ACC112 (cell line): Measurements from ENCODE around the gene SMIM43.

Source experiments
- H2AFZ ChIP-seq: fragments of 200-600 bp; sonication (generic); one replicate; pipeline ENCODE4 v1.6.0; 2017; ENCODE audit warnings: antibody characterized with exemption, low read length; ENCODE audit not compliant: unreplicated experiment
- H3K27ac ChIP-seq: fragments of 200-600 bp; sonication (generic); 2 replicates; pipeline ENCODE4 v1.5.1; 2014; ENCODE audit warnings: low read depth, mild to moderate bottlenecking, antibody characterized with exemption, low read length, moderate library complexity
- H3K27me3 ChIP-seq: fragments of 200-600 bp; sonication (generic); 2 replicates; pipeline ENCODE4 v1.6.1; 2014; ENCODE audit warnings: mild to moderate bottlenecking, antibody characterized with exemption, low read length, moderate library complexity, mixed read lengths; ENCODE audit not compliant: insufficient read depth
- H3K36me3 ChIP-seq: fragments of 200-600 bp; sonication (generic); 2 replicates; pipeline ENCODE4 v1.6.1; 2016; ENCODE audit warnings: mild to moderate bottlenecking, antibody characterized with exemption, low read length, moderate library complexity, mixed read lengths; ENCODE audit not compliant: insufficient read depth
- H3K4me1 ChIP-seq: fragments of 200-600 bp; sonication (generic); one replicate; pipeline ENCODE4 v1.6.1; 2016; ENCODE audit warnings: low read length, mixed read lengths; ENCODE audit not compliant: insufficient read depth, unreplicated experiment, control insufficient read depth
- H3K4me3 ChIP-seq: fragments of 200-600 bp; sonication (generic); 2 replicates; pipeline ENCODE4 v1.5.1; 2014; ENCODE audit warnings: mild to moderate bottlenecking, low read depth, low read length
- H3K79me2 ChIP-seq: fragments of 200-600 bp; sonication (generic); one replicate; pipeline ENCODE4 v1.6.0; 2016; ENCODE audit warnings: low read length; ENCODE audit not compliant: control insufficient read depth, unreplicated experiment, insufficient read depth

SMIM43 gene

GRCh38 chr4:121794505-121795188 is 29.7 kb upstream of the SMIM43 start:
- H3K27me3 ChIP-seq: no peaks in the 10 kb centered on the region
- H3K27ac ChIP-seq: no peak overlapping the region
- no peak overlapping the region for H2AFZ ChIP-seq
- H3K79me2 ChIP-seq: no peaks in the 10 kb centered on the region
- no peak overlapping the region for H3K4me3 ChIP-seq
- peaks cover 24% of the 10 kb centered on the region for H3K4me1 ChIP-seq
- no peaks in the 10 kb centered on the region for H3K36me3 ChIP-seq

DNA sequence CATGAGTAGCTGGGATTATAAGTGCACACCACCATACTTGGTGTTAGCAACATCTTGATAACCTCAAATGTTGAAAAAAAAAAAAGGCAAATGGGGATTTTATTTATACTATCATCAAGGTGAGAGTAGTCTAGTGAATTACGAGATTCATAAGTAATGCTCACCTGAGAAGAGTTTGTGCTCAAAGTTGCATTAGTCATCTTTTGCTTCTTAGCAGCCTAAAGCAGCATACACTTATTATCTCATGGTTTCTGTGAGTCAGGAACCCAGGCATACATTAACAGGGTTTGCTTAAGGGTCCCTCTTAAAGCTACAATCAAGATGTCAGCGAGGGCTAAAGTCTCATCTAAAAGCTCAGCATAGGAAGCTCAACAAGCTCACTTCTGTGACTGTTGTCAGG is 28.0 kb upstream of the SMIM43 start:
- no peak overlapping the region for H3K4me3 ChIP-seq
- H3K36me3 ChIP-seq: no peaks in the 10 kb centered on the region
- no peaks in the 10 kb centered on the region for H3K27me3 ChIP-seq
- H3K79me2 ChIP-seq: no peaks in the 10 kb centered on the region
- peaks cover 36% of the 10 kb centered on the region for H3K4me1 ChIP-seq
- H3K27ac ChIP-seq: no peak overlapping the region
- H2AFZ ChIP-seq: no peak overlapping the region

DNA sequence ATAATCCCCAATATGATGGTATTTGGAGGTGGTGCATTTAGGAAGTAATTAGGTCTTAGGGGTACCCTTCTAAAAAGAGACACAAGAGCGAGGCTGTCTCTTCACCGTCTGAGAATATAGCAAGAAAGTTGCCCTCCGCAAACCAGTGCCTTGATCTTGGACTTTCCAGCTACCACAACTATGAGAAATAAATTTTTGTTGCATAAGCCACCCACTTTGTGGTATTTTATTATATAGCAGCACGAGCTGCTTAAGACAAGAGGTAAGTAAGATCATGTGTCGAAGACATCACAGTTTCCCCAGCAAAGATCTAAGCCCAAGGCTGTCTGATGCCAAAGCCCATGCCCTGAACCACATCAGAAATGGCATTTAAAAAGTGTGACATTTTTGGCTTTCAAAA is 26.5 kb upstream of the SMIM43 start:
- H3K4me1 ChIP-seq: peaks cover 43% of the 10 kb centered on the region
- H3K4me3 ChIP-seq: no peak overlapping the region
- no peak overlapping the region for H3K27ac ChIP-seq
- no peaks in the 10 kb centered on the region for H3K79me2 ChIP-seq
- H2AFZ ChIP-seq: no peak overlapping the region
- H3K36me3 ChIP-seq: no peaks in the 10 kb centered on the region
- no peaks in the 10 kb centered on the region for H3K27me3 ChIP-seq

DNA sequence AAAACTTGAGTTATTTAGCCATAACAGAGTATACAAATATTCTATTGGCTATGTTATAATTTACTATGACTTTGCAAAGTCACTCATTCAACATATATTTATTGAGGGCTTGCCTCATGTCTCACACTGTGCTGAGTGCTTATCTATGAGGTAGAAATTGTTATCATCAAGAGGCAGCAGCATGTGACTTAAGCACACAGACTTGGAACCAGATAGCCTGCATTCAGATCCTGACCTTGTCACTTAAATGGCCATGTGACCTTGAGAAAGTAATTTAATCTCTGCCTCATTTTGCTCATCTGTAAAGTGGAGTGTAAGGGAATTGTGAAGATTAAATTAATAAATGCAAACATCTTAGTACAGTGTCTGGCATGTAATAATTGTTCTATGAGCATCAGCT is 26.0 kb upstream of the SMIM43 start:
- Histone ChIP-seq H3K4me3 (no peak overlapping the region), H3K79me2 (no peaks in the 10 kb centered on the region), H3K4me1 (peaks cover 48% of the 10 kb centered on the region), H3K27me3 (no peaks in the 10 kb centered on the region), H2AFZ (no peak overlapping the region), H3K36me3 (no peaks in the 10 kb centered on the region), H3K27ac (no peak overlapping the region)

DNA sequence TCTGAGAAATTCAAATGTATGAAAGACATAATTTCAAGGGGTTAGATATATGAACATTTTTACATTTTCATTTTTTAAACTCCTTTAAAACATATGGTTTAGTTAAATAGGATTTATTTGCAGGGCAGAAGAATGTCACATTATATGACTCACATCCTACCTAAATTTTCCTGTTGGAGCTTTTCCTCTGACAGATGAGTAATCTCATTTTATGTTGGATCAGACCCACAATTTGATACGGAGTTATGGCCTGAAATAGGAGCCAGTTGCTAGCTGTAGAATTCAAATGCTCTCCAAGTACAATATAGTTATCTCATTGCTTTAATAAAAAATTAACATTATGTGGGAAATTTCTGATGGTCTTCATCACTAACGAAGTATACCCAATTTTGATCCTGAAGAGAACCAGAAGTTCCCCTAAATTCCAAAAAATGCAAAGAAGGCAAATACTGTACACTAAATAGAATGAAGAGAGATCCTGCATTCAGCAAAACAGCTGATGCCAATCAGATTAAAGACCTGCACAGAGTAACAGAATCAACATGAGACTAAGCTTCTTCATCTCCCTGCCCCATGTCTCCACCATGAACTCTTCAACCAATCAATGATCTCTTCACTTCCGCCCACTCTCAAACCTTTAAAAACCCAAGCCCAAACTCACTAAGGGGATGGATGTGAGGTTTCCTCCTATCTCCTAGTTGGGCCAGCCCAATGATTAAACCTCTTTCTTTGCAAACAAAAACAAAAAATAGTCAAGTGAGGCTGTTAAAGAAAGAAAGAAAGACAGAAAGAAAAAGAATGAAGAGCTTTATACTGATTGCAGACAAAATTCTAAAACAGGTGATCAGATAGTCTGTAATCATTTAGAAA is 25.2 kb upstream of the SMIM43 start:
- Histone ChIP-seq H3K27ac (peak overlapping the region; percentile 73), H3K4me3 (no peak overlapping the region), H2AFZ (peak overlapping the region; percentile 34), H3K79me2 (no peaks in the 10 kb centered on the region), H3K27me3 (no peaks in the 10 kb centered on the region), H3K36me3 (no peaks in the 10 kb centered on the region), H3K4me1 (peaks cover 56% of the 10 kb centered on the region)

GRCh38 chr4:121789455-121789854 is 24.5 kb upstream of the SMIM43 start:
- Histone ChIP-seq H3K36me3 (no peaks in the 10 kb centered on the region), H3K79me2 (no peaks in the 10 kb centered on the region), H2AFZ (no peak overlapping the region), H3K27ac (peak overlapping the region; percentile 73), H3K27me3 (no peaks in the 10 kb centered on the region), H3K4me1 (peaks cover 63% of the 10 kb centered on the region), H3K4me3 (no peak overlapping the region)

- Histone ChIP-seq H3K27ac (peak overlapping the region; percentile 73), H2AFZ (peak overlapping the region; percentile 62), H3K4me3 (no peak overlapping the region), H3K4me1 (peaks cover 67% of the 10 kb centered on the region), H3K79me2 (no peaks in the 10 kb centered on the region), H3K27me3 (no peaks in the 10 kb centered on the region), H3K36me3 (peaks cover 2% of the 10 kb centered on the region; the same call in 1 of the 2 replicates)
Measured at GRCh38 chr4:121788896-121789295, 23.9 kb upstream of the SMIM43 start.

GRCh38 chr4:121786221-121786620 is 21.3 kb upstream of the SMIM43 start:
- H3K27me3 ChIP-seq: no peaks in the 10 kb centered on the region
- no peak overlapping the region for H2AFZ ChIP-seq
- H3K4me1 ChIP-seq: peaks cover 68% of the 10 kb centered on the region
- H3K4me3 ChIP-seq: no peak overlapping the region
- peak overlapping the region; percentile 88 for H3K27ac ChIP-seq
- peaks cover 8% of the 10 kb centered on the region; the same call in 1 of the 2 replicates for H3K36me3 ChIP-seq
- no peaks in the 10 kb centered on the region for H3K79me2 ChIP-seq

DNA sequence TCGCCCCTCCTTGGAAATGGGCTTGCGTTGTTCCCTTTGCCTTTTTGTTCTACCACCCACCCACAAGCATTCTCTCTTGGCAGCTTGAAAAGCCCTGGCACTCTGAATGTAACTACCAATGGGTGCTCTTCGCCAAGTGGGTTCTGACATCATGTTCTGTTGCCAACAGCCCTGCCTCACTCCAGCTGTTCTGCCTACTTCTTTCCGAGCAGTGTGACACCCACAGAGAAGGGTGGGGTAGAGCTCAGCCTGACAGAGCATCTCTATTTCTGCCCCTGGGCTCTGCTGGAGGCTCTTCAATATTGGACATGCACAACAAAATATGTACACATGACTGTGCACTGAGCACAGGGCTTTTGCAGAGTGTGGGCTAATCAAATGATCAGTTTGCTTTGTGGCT is 20.5 kb upstream of the SMIM43 start:
- Histone ChIP-seq H3K36me3 (peaks cover 8% of the 10 kb centered on the region; the same call in 1 of the 2 replicates), H3K27me3 (no peaks in the 10 kb centered on the region), H2AFZ (peak overlapping the region; percentile 49), H3K79me2 (no peaks in the 10 kb centered on the region), H3K27ac (peak overlapping the region; percentile 88), H3K4me3 (no peak overlapping the region), H3K4me1 (peaks cover 61% of the 10 kb centered on the region)

DNA sequence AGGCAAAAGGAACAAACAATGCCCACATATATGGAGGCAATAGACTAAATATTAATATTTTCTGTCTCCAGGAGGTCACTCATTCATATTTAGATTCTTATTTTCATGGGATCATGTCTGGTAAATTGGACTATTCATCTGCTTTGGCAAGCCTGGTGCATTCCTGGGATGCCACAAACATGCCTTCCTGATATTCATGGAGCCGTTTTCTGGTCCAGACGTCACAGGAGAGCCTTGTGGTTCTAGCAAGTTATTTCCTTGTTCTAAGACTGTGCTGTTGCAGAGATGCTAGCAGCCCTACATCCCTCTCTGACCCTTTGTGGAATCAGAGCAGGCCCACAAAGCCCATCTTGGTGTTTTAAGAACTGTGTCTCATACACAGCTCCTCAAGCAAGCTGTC is 20.0 kb upstream of the SMIM43 start:
- peaks cover 8% of the 10 kb centered on the region; the same call in 1 of the 2 replicates for H3K36me3 ChIP-seq
- no peaks in the 10 kb centered on the region for H3K27me3 ChIP-seq
- peaks cover 56% of the 10 kb centered on the region for H3K4me1 ChIP-seq
- H3K79me2 ChIP-seq: no peaks in the 10 kb centered on the region
- H3K27ac ChIP-seq: peak overlapping the region; percentile 88
- H3K4me3 ChIP-seq: no peak overlapping the region
- peak overlapping the region; percentile 49 for H2AFZ ChIP-seq
